ENCODE data around the gene PRM1.

The PRM1 gene

GRCh38 chr16:11251525-11252481 is 29.3 kb downstream of the PRM1 start:
- DNase-seq, result no peak

GRCh38 chr16:11250786-11251524 is 30.2 kb downstream of the PRM1 start:
- DNase-seq, result no peak

GRCh38 chr16:11250091-11250785 is 30.9 kb downstream of the PRM1 start:
- DNase-seq, result no peak

- DNase-seq, result no peak
Measured at GRCh38 chr16:11249233-11250061, 31.7 kb downstream of the PRM1 start.

- DNase-seq, result no peak
Measured at GRCh38 chr16:11248133-11248532, 33.0 kb downstream of the PRM1 start.

GRCh38 chr16:11245988-11246387 is 35.1 kb downstream of the PRM1 start:
- no peak for DNase-seq

- DNase-seq, result no peak
Measured at GRCh38 chr16:11245222-11245737, 35.9 kb downstream of the PRM1 start.

- DNase-seq, result no peak
Measured at GRCh38 chr16:11242658-11243057, 38.5 kb downstream of the PRM1 start.

- no peak for DNase-seq
Measured at GRCh38 chr16:11241480-11242204, 39.5 kb downstream of the PRM1 start.

GRCh38 chr16:11240636-11241473 is 40.3 kb downstream of the PRM1 start:
- DNase-seq, result peak; percentile 13

- no peak for DNase-seq
Measured at GRCh38 chr16:11239644-11240632, 41.2 kb downstream of the PRM1 start.

- no peak for DNase-seq
Measured at GRCh38 chr16:11238272-11239202, 42.6 kb downstream of the PRM1 start.

- no peak for DNase-seq
Measured at GRCh38 chr16:11236461-11237254, 44.5 kb downstream of the PRM1 start.

- no peak for DNase-seq
Measured at GRCh38 chr16:11235703-11235991, 45.5 kb downstream of the PRM1 start.

- DNase-seq, result no peak
Measured at GRCh38 chr16:11234884-11235702, 46.0 kb downstream of the PRM1 start.

GRCh38 chr16:11233727-11234376 is 47.3 kb downstream of the PRM1 start:
- no peak for DNase-seq

All from NCI-H2029 treated with DMSO at 0.1 percent for 48 hours (cell line).